Mononuclear cell (primary cell): ENCODE data around the gene NR5A1. TPM values are rescaled to one million over a fixed set of nuclear protein-coding genes. Genes with fewer than 3 reads are reported as not detected.

Experiments used
- H3K27me3 ChIP-seq: 2 replicates; pipeline ENCODE4 v1.6.0; 2011; ENCODE audit warnings: low read length, control low read depth; ENCODE audit not compliant: insufficient read depth
- H3K4me1 ChIP-seq: 2 replicates; pipeline ENCODE4 v1.5.1; 2011; ENCODE audit warnings: mild to moderate bottlenecking, low read length, control low read depth; ENCODE audit not compliant: insufficient read depth
- H3K4me3 ChIP-seq: 2 replicates; pipeline ENCODE4 v1.5.1; 2011; ENCODE audit warnings: mild to moderate bottlenecking, low read length, moderate library complexity
- H3K9me3 ChIP-seq: 2 replicates; pipeline ENCODE4 v1.5.1; 2011; ENCODE audit warnings: low read depth, mild to moderate bottlenecking, control low read depth, low read length
- total RNA-seq: library from RNA; depleted of rRNA; stranded (reverse); fragments of >200 nt; gene quantifications from one replicate; pipeline ENCODE4 v1.2.3, GENCODE V29; 2012

Gene NR5A1
- total RNA-seq, 1 donor, result not detected

- Histone ChIP-seq H3K27me3 (no peaks in the 10 kb centered on the region), H3K4me3 (no peak overlapping the region), H3K4me1 (no peaks in the 10 kb centered on the region), H3K9me3 (no peaks in the 10 kb centered on the region)
Measured at GRCh38 chr9:124485201-124485600, 22.0 kb downstream of the NR5A1 start.

DNA sequence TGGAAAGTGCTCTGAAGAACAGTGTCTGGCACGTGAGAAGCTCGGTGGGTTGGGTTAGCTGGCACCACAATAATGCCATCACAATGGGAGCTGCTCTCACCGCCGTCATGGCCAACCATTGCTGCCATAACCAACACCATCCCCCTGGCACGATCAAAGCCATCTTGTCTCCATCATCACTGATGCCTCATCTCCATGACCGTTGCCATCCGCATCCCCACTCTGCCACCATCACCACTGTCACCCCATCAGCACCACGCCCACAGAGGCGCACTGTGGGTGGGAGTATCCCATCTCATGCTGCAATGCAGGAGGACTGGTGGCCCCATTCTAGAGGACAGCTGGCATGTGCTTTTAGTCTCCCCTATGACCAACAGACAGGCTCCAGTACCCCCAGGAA is 23.7 kb downstream of the NR5A1 start:
- Histone ChIP-seq H3K27me3 (no peaks in the 10 kb centered on the region), H3K4me3 (no peak overlapping the region), H3K9me3 (no peaks in the 10 kb centered on the region), H3K4me1 (no peaks in the 10 kb centered on the region)

DNA sequence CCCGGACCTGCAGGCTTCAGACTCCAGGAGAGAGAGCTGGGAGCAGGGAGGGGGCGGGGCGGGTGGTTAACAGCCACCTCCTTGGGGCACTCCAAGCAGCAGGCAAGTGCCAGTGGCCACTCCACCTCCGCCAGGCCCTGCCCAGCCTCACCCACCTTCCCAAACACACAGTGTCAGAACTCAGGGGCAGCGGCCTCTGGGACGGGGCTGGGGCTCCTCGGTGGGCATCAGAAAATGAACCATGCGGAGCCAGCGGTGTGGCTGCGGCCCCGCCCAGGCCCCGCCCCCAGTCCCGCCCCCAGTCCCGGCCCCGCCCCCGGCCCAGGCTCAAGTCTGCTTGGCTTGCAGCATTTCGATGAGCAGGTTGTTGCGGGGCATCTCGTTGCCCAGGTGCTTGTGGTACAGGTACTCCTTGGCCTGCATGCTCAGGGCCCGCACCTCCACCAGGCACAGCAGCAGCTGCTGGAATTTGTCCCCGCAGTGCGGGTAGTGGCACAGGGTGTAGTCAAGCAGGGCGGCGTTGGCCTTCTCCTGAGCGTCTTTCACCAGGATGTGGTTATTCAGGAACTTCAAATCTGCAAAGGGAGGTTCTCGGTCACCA is 24.7 kb downstream of the NR5A1 start:
- no peaks in the 10 kb centered on the region for H3K4me1 ChIP-seq
- H3K9me3 ChIP-seq, result no peaks in the 10 kb centered on the region
- no peak overlapping the region for H3K4me3 ChIP-seq
- no peaks in the 10 kb centered on the region for H3K27me3 ChIP-seq

- Histone ChIP-seq H3K4me1 (no peaks in the 10 kb centered on the region), H3K9me3 (no peaks in the 10 kb centered on the region), H3K4me3 (no peak overlapping the region), H3K27me3 (peaks cover 2% of the 10 kb centered on the region)
Measured at GRCh38 chr9:124481115-124481514, 26.1 kb downstream of the NR5A1 start.

DNA sequence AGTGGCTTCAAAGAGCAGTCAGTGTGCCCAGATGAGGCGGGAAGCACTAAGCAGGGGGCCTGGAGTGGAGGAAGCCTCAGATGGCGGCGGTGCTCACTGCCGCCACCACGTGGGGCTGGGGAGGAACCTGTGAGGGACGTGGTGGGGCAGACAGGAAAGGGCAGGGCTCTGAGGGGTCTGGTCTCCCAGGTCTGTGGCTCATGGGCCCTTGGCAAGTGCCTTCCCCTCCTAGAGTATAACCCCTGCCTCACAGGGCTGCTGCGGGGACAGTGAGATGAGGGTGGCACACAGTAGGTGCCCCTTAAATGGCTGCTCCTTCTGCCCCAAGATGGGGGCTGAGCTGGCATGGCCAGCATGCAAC is 26.6 kb downstream of the NR5A1 start:
- no peaks in the 10 kb centered on the region for H3K4me1 ChIP-seq

GRCh38 chr9:124479947-124480620 is 27.1 kb downstream of the NR5A1 start:
- no peaks in the 10 kb centered on the region for H3K9me3 ChIP-seq
- no peaks in the 10 kb centered on the region for H3K4me1 ChIP-seq
- no peak overlapping the region for H3K4me3 ChIP-seq
- peaks cover 2% of the 10 kb centered on the region for H3K27me3 ChIP-seq

More for the DNA sequence above, 26.6 kb downstream of the NR5A1 start:
- no peaks in the 10 kb centered on the region for H3K9me3 ChIP-seq
- no peak overlapping the region for H3K4me3 ChIP-seq
- peaks cover 2% of the 10 kb centered on the region for H3K27me3 ChIP-seq

DNA sequence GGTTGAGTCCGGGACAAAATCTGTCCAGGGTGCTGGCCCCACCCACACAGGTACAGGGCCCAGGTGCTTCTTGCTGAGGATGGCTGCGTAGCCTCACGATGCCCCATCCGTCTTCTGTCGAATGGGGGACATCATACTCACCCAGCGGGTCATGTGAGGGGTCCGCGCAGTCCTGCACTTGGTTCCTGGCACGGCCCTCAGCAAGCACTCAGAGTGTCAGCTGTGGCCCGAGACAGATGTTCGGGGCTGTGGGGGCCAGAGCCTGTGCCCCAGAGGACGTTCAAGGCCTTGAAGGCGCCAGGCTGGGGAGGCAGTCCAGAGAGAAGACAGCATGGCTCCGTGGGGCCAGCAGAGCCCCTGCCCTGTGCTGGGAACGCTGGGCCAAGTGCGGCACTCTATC is 27.8 kb downstream of the NR5A1 start:
- no peaks in the 10 kb centered on the region for H3K9me3 ChIP-seq
- no peak overlapping the region for H3K4me3 ChIP-seq
- H3K27me3 ChIP-seq, result peaks cover 2% of the 10 kb centered on the region
- no peaks in the 10 kb centered on the region for H3K4me1 ChIP-seq

DNA sequence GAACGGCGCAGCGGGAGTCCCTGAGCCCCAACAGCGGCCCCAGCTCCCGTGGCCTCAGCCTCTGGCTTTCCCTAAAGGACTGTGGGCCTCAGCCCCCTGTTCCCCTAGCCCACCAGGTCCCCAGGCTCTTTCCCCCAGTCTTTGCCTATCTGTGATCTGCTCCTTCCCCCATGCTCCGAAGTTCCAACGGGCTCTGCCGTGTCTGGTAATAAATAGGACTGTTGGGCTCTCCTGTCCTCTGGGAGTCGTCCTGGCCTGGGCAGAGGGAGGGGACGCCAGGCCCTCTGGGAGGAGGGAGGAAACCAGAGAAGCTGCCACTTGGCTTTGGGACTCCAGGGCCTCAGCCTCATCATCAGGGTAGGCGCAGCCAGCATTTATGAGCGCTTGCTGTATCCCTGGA is 28.8 kb downstream of the NR5A1 start:
- Histone ChIP-seq H3K9me3 (no peaks in the 10 kb centered on the region), H3K27me3 (peaks cover 2% of the 10 kb centered on the region), H3K4me1 (no peaks in the 10 kb centered on the region)

DNA sequence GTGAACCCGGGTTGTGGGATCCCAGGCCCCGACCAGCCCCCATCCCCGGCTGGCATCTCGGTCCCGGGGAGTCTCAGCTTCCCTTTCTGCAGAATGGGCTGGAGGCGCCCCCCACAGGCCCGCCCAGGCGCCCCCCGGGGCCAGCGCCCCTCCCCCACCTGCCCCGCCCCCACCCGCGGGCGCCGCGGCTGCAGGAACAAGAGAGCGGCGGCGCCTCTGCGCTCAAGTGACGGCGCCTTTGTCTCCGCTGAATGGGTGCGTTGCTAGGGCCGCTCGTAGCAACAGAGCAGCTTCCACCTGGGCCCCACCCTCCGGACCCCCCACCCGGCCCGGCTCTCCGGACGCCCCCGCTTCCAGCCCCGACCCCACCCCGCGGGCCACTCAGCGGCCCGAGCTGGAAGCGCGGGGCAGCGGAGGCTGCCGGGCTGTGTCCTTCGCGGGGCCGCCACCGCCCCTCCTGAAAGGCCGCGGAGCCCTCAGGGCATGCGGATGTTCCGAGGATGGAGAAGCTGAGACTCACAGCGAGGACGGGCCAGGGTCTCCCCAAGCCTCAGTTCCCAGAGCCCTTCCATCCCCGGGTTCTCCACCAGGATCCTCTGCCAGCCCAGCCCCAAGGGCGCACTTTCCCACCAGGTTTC is 29.4 kb downstream of the NR5A1 start:
- Histone ChIP-seq H3K27me3 (peaks cover 2% of the 10 kb centered on the region), H3K9me3 (no peaks in the 10 kb centered on the region), H3K4me3 (no peak overlapping the region), H3K4me1 (no peaks in the 10 kb centered on the region)

More for the DNA sequence above, 28.8 kb downstream of the NR5A1 start:
- no peak overlapping the region for H3K4me3 ChIP-seq

DNA sequence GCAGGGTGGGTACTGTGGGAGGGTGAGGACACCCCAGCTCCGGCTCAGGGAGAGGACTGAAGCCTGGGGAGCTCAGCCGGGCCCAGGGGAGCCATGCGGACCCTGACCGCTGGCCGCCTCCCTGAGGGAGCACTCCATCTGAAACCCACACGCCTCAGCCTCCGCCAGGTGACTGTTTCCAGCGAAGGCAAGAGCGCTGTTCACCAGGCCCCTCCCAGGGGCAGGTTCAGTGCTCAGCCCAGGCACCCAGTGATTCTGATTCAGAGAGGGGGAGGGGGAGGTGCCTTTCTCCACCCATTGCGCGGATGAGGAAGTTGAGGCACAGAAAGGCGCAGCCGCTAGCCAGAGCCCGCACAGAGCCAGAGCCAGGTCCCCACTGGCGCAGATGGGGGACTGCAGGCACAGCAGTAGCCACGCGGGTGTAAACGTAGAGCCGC is 30.0 kb downstream of the NR5A1 start:
- H3K4me3 ChIP-seq, result no peak overlapping the region
- no peaks in the 10 kb centered on the region for H3K9me3 ChIP-seq
- no peaks in the 10 kb centered on the region for H3K4me1 ChIP-seq
- H3K27me3 ChIP-seq, result peaks cover 2% of the 10 kb centered on the region

DNA sequence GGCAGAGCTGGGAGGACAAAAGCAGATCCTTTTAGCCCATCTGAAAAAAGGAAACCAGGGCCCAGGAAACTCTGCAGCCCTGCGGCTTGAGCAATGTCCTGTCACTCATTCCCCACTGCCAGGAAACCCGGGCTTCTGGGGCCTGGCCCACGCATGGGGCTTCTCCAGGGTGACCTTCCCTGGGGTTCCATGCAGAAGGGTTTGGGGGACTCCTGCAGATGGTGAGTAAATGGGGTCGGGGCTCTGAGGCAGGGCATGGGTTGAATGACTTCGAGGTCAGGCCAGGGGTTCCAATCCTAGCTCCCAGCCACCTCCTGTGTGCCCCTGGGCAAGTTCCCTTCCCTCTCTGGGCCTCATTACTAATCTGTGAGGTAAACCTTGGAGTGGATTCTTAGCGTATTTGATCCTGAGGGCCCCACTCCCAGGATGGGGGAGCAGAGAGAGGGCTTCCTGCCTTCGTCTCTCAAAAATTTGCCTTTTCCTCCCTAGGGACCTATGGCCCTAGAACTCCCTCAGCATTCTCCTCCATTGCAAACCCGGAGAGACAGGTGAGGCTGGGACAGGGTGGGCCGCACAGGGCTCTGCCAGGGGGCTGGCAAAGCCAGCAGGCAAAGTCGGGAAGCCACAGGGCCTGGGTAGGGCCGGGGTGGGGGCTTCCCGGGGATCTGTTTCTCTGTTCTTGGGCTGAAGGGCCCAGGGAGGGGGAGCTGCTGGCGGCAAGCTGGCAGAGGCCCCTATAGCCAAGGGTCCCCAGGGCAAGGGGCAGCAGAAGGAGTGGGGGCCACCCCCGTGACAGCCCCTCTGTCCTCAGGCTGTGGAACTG is 31.1 kb downstream of the NR5A1 start:
- Histone ChIP-seq H3K4me1 (no peaks in the 10 kb centered on the region), H3K27me3 (peaks cover 2% of the 10 kb centered on the region), H3K4me3 (no peak overlapping the region), H3K9me3 (no peaks in the 10 kb centered on the region)

GRCh38 chr9:124475158-124475867 is 31.9 kb downstream of the NR5A1 start:
- Histone ChIP-seq H3K4me1 (no peaks in the 10 kb centered on the region), H3K9me3 (no peaks in the 10 kb centered on the region), H3K27me3 (peaks cover 2% of the 10 kb centered on the region), H3K4me3 (no peak overlapping the region)

DNA sequence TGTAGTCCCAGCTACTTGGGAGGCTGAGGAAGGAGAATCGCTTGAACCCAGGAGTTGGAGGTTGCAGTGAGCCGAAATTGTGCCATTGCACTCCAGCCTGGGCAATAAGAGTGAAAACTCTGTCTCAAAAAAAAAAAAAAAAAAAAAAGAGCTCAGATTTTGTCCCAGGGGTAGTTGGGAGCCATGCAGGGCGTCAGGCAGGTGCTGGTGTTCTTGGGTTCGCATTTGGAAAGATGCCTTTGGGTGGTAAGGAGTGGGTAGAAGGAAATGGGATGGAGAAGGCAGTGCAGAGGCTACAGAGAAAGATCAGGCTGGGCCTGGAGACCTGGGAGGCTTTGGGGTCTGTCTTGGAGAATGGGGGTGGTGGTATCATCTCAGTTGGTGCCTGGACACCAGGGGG is 33.0 kb downstream of the NR5A1 start:
- Histone ChIP-seq H3K4me1 (no peaks in the 10 kb centered on the region), H3K27me3 (peaks cover 2% of the 10 kb centered on the region), H3K4me3 (no peak overlapping the region), H3K9me3 (no peaks in the 10 kb centered on the region)

GRCh38 chr9:124473310-124473709 is 33.9 kb downstream of the NR5A1 start:
- Histone ChIP-seq H3K9me3 (no peaks in the 10 kb centered on the region), H3K4me3 (no peak overlapping the region), H3K4me1 (no peaks in the 10 kb centered on the region), H3K27me3 (peaks cover 2% of the 10 kb centered on the region)
